Measurements from ENCODE around the gene PAX6.

- TF ChIP-seq ZFP3 (CRISPR knock-in tag; IDR thresholded peaks at IDR 0.05): no peak
- no peak for TF ChIP-seq CSDC2 (CRISPR knock-in tag; IDR thresholded peaks at IDR 0.05)
- no peak for TF ChIP-seq ZNF565 (CRISPR knock-in tag; conservative IDR thresholded peaks at IDR 0.05; ENCODE audit: low read depth)
Measured at GRCh38 chr11:31772412-31772811, 38.7 kb downstream of the PAX6 start.
